HT1080 (cell line): ENCODE data around the gene MEN1. TPM values are rescaled to one million over a fixed set of nuclear protein-coding genes. Genes with fewer than 3 reads are reported as not detected.

ENCODE experiments used
- DNase-seq: peaks from one replicate; pipeline ENCODE4 v3.0.0-alpha.2; 2015; ENCODE audit warnings: low read depth
- total RNA-seq: library from RNA; depleted of rRNA; stranded (reverse); fragments of >200 nt; shearing (Covaris generic); gene quantifications from 2 replicates; pipeline ENCODE4 v1.2.3, GENCODE V29; 2014

Gene MEN1
- total RNA-seq, 1 experiment from 2014 or later: 34.1 TPM

DNA sequence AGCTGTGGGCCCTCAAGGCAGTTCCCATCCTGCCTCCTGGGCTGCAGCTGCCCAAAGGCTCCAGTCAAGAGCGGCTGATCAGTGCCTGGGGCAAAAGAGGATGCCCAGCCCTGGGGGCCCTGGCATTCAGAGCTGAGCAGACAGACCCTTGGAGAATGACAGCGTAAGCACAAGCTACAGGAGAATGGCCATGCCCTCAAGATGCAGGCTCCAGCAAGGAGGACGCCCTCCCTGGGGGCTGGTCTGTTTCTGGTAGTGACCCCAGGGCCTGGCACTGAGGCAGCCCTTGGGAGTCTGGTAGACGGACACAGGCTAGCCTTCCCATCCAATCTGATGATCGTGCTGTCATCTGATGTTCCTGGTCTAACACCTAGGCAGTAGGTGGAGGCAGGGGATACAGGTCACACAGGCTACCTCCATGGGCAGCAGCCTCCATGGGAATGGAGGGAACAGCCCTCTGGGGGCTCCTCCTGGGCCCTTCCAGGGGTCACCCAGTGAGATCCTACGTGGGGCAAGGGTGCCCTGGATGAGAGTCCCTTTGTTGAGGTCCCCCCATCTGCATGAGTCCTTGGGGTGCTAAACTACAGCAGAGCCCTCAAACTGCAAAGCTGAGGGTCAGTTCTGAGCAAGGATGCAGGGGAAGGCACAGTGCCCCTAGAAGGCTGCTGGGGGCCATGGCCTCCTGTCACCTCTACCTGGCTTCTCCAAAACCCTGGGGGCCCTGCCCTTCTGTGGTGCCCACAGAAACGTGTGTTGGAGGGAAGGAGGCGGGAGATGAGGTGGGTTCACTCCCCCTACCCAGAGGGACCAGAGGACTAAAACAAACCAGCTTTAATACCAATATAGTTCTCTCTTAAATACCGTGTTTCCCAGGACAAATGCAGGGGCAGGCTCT lies 21.8 kb downstream of the MEN1 start:
- no peak for DNase-seq

DNA sequence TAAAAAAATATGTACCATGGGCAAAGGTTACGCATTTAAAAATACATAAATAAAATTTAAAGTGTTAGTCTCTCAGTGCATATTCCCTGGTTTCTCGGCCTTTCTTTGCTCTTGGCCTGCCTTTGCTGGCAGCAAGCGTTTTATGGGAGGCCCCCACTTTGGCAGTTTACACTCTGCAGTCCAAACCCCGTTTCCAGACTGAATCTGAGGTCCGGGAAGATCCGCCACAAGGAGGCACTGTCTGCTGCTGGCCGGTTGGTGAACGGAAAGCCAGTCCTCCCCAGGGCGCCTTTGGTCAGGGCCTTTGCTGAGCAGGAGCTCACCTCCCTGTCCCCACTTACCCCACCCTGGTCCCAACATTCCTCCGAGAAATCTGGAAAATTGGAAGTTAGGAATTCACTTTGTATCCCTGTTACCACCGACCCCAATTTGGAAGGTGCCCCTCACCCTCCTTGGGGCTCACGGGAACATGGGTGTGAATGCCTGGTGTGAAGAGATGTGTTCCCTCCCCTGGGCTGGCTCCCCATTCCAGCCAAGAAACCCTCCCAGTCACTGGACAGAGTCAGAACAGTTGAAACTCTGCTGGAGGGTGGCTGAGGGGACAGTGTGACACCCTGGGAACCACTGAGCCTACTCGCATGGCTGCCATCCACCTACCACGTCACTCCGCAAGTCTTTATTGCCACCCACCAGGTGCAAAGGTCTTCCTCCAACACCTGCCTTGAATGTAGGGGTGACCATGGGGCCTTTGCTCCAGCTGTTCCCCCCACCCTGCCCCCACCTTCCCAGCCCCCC lies 22.6 kb downstream of the MEN1 start:
- DNase-seq: peak; percentile 35

DNA sequence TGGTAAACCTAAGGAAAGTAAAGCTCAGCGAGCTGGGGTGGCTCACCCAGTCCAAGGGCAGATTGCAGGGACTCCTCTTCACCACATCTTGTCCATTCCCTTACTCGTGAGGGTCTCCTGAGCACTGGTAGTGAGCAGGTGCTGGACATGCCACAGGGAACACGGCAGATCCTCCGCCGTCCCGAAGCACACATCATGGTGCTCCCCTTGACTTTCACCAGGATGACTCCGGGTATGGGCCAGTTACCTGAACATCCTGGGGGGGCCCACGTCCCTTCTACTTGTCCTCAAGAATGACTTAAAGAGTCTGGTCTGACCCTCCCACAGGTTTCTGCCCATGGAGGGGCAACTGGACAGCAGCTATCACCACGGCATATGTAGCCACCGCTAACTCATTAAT lies 24.0 kb downstream of the MEN1 start:
- DNase-seq: no peak

DNA sequence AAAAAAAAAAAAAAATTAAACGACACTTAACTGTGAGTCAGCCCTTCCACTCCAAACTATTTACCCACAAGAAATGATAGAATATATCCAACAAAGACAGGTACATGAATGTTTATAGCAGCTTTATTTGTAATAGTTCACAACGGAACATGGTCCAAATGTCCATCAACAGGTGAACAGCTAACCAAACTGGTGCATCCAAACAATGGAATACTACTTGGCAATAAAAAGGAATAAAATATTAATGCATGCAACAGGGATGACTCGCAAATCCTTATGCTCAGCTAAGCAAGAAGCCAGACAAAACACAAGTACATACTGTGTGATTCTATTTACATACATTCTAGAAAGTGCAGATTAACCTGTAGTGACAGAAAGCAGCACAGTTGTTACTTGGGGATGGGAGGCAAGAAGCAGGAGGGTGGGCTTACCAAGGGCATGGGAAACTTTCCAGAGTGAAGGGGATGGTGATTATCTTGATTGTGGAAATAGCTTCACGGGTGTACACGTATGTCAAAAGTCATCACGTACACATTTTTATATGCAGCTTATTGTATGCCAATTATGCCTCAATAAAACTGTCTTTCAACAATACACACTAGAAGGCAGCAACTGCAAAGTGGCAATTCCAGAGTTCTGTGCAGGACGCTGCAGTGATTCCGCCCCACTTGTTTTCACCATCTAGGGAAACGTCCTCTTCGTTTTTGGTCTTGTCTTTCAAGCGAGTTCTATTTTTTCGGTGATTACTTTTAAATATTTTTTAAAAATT lies 25.4 kb downstream of the MEN1 start:
- no peak for DNase-seq

DNA sequence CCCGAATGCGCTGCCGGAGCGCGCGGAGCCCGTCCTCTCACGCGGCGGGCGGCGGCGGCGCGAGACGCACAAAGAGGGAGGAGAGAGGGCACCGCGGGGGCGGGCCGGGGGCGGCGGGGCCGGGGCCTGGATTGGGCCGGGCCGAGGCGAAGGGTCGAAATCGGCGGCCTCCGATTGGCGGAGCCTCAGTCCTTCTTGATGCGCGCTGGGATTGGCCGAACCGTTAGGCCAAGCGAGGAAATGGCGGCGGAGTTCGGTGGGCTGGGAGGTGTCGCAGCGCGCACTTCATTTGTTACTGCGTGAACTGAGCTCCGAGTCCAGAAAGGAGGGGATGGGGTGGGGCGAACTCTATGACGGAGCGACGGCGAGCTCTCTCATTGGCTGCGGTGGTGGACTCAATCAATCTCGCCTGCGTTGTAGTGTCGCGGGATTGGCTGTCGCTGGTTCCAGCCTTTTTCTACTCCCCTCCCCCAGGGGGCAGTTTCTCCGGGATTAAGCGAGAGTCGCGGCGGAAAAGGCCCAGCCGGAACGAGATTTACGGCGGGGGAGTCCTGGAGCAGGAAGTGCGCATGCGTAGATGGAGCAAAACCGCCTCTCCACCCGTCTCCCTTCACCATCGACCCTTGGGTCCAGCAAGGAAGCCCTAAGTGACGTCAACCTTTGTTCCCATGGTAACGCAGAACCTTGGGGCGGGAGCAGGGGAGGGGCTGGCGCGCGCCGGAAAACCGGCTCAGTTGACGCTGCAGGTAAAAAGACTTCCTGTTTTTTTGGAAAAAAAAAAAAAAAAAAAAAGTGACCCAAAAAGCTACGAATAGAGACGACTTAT lies 31.7 kb downstream of the MEN1 start, which contains the start of gene SF1:
TSS of gene SF1 (minus strand) at position 70 of the 826 bp plus-strand sequence. CDS start 150 bp downstream, outside the sequence.
- DNase-seq: peak; percentile 100

DNA sequence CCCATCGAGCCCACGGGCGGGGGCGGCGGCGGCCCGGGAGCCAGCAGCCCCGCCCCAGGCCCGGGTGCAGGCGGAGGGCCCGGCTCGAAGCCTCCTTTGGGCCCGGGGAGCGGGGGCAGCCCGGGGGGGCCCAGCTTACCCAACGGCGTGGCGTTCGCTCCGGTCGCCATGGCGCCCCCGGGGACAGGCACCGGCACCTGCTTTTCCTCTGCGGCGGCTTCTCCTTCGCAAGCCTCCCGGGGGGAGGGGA lies 32.2 kb downstream of the MEN1 start:
- DNase-seq: no peak

DNA sequence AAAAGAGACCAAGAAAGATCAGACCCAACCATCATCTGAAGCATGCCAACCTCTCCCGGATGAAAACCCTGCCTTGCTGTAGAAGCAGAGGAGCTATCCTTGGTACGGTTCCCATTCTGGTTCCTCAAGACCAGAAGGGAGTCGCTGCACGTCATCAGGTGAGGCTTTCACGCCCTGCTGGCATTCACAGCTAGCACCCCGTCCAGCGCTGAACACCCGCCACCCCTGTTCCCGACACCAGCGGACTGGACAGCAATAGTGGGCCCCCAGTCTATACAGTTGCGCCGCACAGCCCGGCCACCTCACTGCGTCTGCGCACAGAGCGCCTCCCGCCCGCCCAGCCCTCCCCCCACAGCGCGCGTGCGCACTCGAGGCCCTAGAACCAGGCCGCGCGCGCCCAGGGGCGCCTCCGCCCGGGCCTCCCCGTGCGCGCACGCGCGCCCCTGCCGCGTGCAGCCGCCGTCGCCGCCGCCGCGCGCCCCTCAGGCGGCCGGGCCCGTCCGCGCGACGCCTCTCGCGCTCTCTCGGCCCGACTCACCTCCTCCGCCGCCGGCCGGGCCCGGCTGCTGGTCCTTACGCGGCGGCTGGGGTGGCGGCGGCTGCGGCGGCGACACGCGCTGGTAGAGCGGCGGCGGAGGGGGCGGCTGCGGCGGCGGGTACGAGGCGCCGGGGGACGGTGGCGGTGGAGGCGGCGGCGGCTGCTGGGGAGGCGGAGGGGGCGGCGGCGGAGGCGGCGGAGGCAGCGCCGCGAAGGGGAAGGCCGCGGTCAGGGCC lies 32.7 kb downstream of the MEN1 start:
- peak; percentile 60 for DNase-seq

DNA sequence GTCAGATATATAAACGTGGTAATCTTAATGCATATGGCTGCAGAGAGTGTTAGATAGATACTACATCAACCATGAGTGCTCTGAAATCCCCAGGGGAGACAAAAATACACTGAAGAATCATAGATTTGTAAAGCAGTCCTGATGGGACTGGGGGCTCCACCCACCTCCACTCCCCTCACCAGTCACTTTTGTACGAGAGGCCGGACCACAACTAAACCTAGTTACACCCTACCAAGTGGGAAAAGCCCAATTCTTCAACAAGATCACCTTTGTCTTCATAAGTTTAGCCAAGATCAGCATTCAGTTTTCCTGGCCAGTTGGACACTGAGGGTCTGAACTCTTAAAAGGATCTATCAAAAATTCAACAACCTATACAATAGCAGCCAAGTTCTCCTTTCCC lies 33.5 kb downstream of the MEN1 start:
- no peak for DNase-seq

DNA sequence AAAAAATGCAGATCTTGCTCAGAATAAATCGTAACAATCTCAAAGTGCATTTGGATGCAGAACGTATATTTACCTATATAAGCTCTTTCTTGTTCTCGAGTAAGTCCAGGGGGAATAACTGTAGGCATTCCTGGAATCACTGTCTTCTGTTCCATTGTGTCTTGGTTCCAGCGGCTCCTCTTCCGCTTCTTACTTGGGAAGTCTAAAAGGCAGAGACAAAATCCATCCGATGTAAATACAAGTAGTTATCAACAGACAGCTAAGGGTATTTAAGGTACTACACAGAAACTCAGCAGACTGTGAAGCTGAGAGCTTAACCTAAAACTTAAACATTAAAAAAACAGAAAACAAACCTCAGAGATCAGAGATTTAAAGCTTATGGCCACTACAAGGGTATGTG lies 33.9 kb downstream of the MEN1 start:
- no peak for DNase-seq

DNA sequence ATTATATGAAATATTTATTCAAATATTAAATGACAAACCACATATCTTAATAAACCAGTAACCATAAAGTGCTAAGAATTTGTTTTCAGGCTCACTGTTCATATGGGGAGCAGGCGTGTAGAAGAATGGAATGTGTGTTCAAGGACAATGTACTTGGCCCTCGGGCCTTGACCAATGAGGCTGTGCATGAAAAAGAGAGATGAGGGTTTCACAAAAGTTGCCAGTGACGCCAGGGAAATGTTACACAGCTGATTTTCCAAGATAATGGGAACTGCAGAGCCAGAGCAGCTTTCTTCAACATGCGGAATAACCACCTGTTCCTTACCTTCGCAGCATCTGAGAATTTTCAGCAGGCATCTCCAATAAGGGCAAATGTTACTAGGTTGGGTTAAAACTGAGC lies 36.2 kb downstream of the MEN1 start:
- DNase-seq: no peak

DNA sequence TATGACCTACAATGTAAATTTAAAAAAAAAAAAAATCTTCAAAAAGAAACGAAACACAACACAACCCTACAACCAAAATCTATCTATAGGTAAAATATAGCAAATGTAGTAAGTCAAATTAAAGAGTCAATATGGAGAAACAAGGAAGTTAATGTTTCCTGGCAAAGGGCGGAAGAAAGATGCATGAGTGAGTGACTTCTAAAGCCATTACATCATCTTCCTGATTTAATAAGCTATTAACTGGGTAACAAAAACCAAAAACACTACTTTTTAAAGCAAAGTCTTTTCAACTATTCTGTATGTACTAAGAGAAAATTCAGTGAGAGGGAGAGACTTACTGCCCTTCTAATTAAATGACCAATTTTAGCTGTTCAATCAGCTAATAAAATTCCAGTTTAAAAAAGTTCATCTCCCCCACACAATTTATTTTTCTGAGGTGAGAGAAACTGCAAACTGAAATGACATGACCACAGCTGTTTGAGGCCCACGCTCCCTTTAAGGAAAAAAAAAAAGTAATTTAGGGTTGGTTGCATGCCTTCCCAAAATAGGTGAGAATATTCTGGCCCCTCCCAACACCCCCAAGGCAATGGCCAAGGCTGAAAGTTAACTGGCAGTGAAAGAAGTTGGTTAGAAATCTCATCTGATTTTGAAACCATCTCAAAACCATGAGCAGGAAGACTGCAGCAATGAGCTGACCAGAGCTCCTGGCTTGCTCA lies 37.9 kb downstream of the MEN1 start:
- DNase-seq: no peak

DNA sequence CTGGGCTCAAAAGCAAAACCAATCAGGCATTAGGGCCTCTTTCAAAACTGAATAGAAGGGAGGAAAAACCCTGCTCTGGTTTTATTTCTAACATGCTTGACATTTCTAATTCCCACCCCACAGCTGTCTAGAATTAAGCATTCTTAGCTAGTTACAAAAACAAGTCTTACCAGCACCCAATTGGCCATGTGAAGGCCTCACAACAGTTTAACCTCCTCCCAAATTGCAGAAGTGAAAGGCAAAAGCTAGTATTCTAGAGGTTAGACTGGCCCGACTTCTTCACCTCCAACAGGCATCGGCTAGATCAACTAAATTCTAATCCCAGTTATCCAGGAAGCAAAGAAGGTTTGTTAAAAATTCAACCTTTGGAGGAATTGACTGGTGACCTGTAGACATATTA lies 38.5 kb downstream of the MEN1 start:
- no peak for DNase-seq

DNA sequence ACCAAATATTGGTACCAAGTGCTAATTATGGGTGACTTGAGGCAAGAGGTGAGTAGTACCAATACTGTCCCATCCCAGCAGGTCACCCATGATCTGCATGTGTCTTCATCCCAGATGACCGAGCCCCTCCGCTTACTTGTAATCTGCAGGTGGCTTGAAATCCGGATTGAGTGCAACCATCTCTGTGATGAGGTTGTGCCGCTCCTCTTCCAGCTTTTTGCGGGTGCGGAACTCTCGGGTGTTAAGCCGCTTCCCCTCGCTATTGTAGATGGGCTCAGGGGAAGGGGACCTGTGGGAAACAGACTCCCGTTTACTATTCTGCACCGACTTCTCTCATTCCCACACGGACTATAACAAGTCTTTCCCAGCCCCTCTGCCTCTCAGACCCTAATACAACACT lies 40.2 kb downstream of the MEN1 start:
- no peak for DNase-seq

DNA sequence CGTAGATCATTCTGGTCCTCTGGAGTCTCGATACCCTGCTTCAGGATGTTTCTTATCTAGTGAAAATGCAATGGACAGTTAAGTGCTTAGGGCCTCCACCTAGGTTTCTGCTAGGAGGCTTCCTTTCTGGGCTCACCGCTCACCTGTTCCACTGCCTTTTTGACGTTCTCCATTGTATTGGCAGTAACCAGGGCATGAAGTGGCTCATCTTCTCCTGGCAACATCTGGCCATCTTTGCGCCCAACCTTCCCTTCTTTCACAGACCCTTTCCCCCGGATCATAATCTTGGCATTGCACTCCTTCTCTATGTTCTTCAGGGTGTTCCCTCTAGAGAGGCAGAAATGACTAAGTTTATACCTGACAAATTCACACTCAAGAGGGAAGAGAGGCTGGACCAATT lies 41.1 kb downstream of the MEN1 start:
- no peak for DNase-seq

DNA sequence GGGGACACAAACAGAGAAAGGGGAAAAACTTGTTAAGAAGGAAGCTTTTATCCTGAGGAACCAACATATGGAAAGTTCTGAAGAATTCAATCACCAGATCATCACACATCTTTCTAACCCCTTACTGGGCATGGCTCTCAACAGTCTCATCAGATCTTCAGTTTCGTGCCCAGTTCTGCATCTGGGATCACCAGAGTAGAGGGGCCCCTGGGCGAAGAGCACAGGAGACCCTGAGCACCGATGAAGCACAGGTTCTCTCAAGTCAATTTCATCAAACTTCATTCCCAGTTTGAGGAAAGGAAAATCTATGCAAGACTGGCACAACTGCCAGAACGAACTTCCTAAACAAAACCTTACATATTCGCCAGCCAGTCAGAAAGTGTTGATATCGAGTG lies 42.1 kb downstream of the MEN1 start:
- no peak for DNase-seq

DNA sequence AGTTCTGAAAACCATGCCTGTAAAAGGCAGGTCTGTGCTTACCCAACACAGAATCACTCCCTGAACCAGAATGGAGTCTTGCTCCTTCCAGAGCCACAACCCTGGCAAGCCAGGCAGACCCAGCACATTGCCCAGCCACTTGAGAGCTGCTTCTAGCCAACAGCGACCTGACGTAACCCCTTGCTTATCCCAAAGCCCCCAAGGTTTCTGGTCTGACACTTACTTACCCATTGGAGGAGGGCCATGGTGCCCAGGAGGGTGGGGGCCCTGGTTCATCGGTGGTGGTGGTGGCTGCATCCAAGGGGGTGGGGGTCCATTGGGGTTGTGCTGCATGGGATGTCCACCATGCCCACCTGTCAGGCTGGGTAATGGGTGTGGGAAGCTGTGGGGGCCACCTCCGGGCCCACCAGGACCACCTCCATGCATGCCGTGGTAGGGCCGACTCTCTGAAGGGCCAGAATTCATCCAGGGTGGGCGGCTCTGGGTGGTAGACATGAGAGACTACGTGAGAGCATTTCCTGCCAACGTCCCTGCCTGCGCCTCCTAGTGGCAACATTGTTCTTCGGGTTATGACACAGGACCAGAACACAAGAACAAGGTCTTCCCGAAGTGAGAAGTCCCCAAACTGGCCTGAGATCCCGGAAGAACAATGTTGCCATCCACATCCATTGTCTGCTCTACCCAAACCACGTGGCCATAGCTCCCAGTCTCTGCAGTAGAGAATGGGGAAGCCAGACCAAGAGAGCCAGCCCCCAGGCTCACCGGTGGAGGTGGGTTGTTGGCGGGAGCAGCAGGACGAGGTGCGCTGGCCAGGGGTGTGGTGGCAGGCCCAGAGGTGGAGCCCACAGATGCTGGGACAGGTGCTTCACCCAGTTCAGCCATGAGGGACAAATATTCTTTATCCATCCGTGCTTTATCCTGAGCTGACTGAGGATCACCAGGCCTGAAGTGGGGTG lies 42.7 kb downstream of the MEN1 start:
- peak; percentile 43 for DNase-seq

DNA sequence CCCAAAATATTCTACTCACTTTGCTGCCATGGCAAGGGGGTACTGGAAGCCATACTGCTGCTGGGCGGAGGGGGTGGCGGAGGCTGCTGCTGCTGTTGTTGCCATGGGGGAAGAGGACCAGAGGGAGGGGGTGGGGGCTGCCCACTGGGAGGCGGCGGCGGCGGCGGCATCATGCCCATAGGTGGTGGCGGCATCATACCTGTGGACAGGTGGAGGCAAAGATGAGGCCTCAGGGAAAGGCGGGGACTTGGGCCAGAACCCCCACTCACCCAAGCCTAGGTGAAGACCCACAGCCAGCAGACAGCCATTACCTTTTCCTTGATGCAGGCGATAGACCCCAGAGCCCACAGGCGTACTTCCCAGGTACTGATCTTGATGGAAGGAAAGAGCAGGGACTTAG lies 43.5 kb downstream of the MEN1 start:
- DNase-seq: no peak

DNA sequence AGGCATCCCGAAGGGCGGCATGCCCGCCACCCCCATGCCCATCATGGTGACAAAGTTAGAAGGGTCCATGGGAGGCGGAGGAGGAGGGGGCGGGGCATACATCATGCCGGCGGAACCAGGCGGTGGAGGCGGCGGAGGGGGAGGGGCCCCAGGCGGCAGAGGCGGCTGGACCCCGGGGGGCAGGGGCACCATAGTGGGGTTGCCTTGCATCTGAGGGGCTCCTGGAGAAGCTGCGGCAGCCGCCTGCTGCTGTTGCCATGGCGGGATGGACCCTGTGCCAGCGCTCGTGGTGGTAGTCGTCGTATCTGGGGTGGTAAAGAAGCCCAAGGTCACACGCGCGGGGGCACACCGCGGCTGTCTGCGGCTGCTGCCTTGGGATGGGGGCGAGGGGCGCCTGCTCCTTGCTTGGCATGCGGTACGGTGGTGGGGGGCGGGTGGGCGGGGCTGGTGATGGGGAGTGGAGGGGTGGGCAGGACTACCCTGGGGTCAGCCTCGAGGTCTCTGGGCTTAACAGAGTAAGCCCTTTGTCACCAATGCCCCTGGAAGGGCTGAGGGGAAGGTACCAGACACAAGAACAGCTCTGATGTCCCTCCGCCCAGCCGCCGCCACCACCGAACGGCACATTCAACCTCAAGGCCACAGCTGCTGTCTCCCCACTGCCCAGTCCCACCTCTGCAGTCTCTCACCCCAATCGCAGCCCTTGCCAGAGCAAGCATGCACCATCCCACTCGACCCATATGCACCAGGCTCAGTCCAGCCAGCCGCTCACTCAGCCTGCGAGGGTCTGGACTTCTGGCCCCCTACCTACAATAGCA lies 44.3 kb downstream of the MEN1 start:
- DNase-seq: no peak
